Esophagus muscularis mucosa (tissue), 4 donors: Measurements from ENCODE around the gene FANCI. TPM values are rescaled to one million over a fixed set of nuclear protein-coding genes. Genes with fewer than 3 reads are reported as not detected.

ENCODE experiments used
- DNase-seq: peaks from one replicate; pipeline ENCODE4 v3.0.0-alpha.2; 2017; ENCODE audit errors: extremely low spot score
- H3K27ac ChIP-seq, 4 donors: fragments of 200-600 bp; sonication (generic); replicated peaks in 1 of 4; 1 replicate in 3 of 4; 2 replicates in 1 of 4; pipeline ENCODE4 v1.5.1; 2016 to 2019; ENCODE audit warnings: mild to moderate bottlenecking in 1 of 4
- H3K27me3 ChIP-seq, 4 donors: fragments of 200-600 bp; sonication (generic); one replicate each; pipeline versions ENCODE4 v1.5.1 to v1.6.0; 2016 to 2019
- H3K36me3 ChIP-seq, 4 donors: fragments of 200-600 bp; sonication (generic); one replicate each; pipeline ENCODE4 v1.5.1; 2016 to 2019
- H3K4me1 ChIP-seq, 4 donors: fragments of 200-600 bp; sonication (generic); one replicate each; pipeline ENCODE4 v1.5.1; 2016 to 2019
- H3K4me3 ChIP-seq, 4 donors: fragments of 200-600 bp; sonication (generic); 1 replicate in 2 of 4; 2 replicates in 2 of 4; pipeline ENCODE4 v1.5.1; 2016 to 2019; ENCODE audit warnings: mild to moderate bottlenecking in 4 of 4, moderate library complexity in 1 of 4
- H3K9me3 ChIP-seq, 4 donors: fragments of 200-600 bp; sonication (generic); 1 replicate in 3 of 4; 2 replicates in 1 of 4; pipeline ENCODE4 v1.5.1; 2016 to 2019
- CTCF ChIP-seq, 3 experiments: fragments of 200-600 bp in 2 of 3; fragments of 450-650 bp in 1 of 3; sonication (generic) in 2 of 3; IDR thresholded peaks; one replicate each; pipeline ENCODE4 v1.5.1; 2017 to 2019; ENCODE audit warnings: antibody characterized with exemption in 3 of 3, mild to moderate bottlenecking in 2 of 3, moderate library complexity in 1 of 3
- EP300 ChIP-seq: sonication (generic); formaldehyde crosslinking; IDR thresholded peaks from one replicate; pipeline ENCODE4 v1.6.1; 2017; ENCODE audit warnings: antibody characterized with exemption
- POLR2A ChIP-seq: fragments of 450-650 bp; IDR thresholded peaks from one replicate; pipeline ENCODE4 v1.6.1; 2017; ENCODE audit warnings: antibody characterized with exemption, moderate library complexity, mild to moderate bottlenecking, low read depth
- POLR2AphosphoS5 ChIP-seq, 2 donors: sonication (generic); formaldehyde crosslinking; IDR thresholded peaks; one replicate each; pipeline ENCODE4 v1.6.1; 2017; ENCODE audit warnings: antibody characterized with exemption in 2 of 2
- WGBS: methylation state at CpG from one replicate; pipeline ENCODE4 v1.1.5; 2018; 5-methylcytosine and 5-hydroxymethylcytosine counted together
- intact Hi-C: fragments of 100-400 bp; cut with DNase I; formaldehyde crosslinking; loops from one replicate; pipeline ENCODE4 v1.15.1; 2023
- total RNA-seq, 4 donors: library from RNA; depleted of rRNA; stranded (reverse); fragments of >200 nt; gene quantifications; one replicate each; pipeline versions ENCODE4 v1.1.0 to v1.2.1, GENCODE V29; 2016

FANCI gene
- total RNA-seq, 4 donors from 2014 or later = 3.5 to 10.2 (median 4.0) TPM

- Histone ChIP-seq H3K9me3 (no peaks in the 10 kb centered on the region), H3K4me1 (peaks cover 0 to 6% (median 0%) of the 10 kb centered on the region in 4 donors), H3K27me3 (no peaks in the 10 kb centered on the region), H3K27ac (no peak overlapping the region), H3K36me3 (no peaks in the 10 kb centered on the region), H3K4me3 (no peak overlapping the region)
- intact Hi-C loops = no loop called here
- DNase-seq = no peak
- WGBS = 65% methylated on average over 6 of the region's 6 CpGs
- no peak for TF ChIP-seq EP300
- no peak for TF ChIP-seq CTCF (IDR thresholded peaks at IDR 0.05)
Observed at GRCh38 chr15:89217686-89218376, 25.9 kb upstream of the FANCI start.

- no peaks in the 10 kb centered on the region for H3K27me3 ChIP-seq
- H3K4me1 ChIP-seq = peaks cover 0 to 6% (median 0%) of the 10 kb centered on the region in 4 donors
- TF ChIP-seq POLR2A (no peak), CTCF (IDR thresholded peaks at IDR 0.05) (no peak), EP300 (no peak), POLR2AphosphoS5 (IDR thresholded peaks at IDR 0.05) (no peak)
- H3K36me3 ChIP-seq = no peaks in the 10 kb centered on the region
- WGBS = 84% methylated on average over 4 of the region's 8 CpGs
- intact Hi-C loops = no loop called here
- DNase-seq = no peak
- no peaks in the 10 kb centered on the region for H3K9me3 ChIP-seq
- H3K4me3 ChIP-seq = no peak overlapping the region
- H3K27ac ChIP-seq = no peak overlapping the region
Observed at GRCh38 chr15:89218531-89218930, 25.2 kb upstream of the FANCI start.

- intact Hi-C loops = no loop called here
- no peaks in the 10 kb centered on the region for H3K27me3 ChIP-seq
- H3K27ac ChIP-seq = no peak within 1 kb of the TSS
- no peak within 1 kb of the TSS for H3K4me3 ChIP-seq
- WGBS = 61% methylated on average over 4 of the region's 11 CpGs
- no peak for DNase-seq
- H3K9me3 ChIP-seq = no peaks in the 10 kb centered on the region
- no peaks in the 10 kb centered on the region for H3K36me3 ChIP-seq
- H3K4me1 ChIP-seq = peaks cover 0 to 6% (median 0%) of the 10 kb centered on the region in 4 donors
- TF ChIP-seq POLR2A (no peak), CTCF (IDR thresholded peaks at IDR 0.05) (no peak), EP300 (no peak), POLR2AphosphoS5 (IDR thresholded peaks at IDR 0.05) (no peak)
Observed at GRCh38 chr15:89221543-89221942, 22.2 kb upstream of the FANCI start, which contains the start of gene RLBP1. TSS of gene RLBP1 (minus strand) at chr15:89221579. CDS start at chr15:89218975, 2,604 bp downstream.

- intact Hi-C loops = no loop called here
- Histone ChIP-seq H3K9me3 (no peaks in the 10 kb centered on the region), H3K27ac (no peak overlapping the region), H3K36me3 (no peaks in the 10 kb centered on the region), H3K27me3 (no peaks in the 10 kb centered on the region), H3K4me1 (no peaks in the 10 kb centered on the region), H3K4me3 (no peak overlapping the region)
- 99% methylated on average over 5 of the region's 5 CpGs for whole genome bisulfite sequencing
- TF ChIP-seq EP300 = no peak
- no peak for TF ChIP-seq POLR2AphosphoS5 (IDR thresholded peaks at IDR 0.05)
- TF ChIP-seq CTCF (IDR thresholded peaks at IDR 0.05) = no peak
- TF ChIP-seq POLR2A = no peak
- DNase-seq = no peak
Observed at GRCh38 chr15:89225588-89225987, 18.2 kb upstream of the FANCI start.
